ENCODE data around the gene POU2F2.
"Not testable (repeated sequence)": the region's sequence is repeated elsewhere in the genome, so short reads cannot be mapped to it uniquely, and the experiment has no call there.

POU2F2 gene

GRCh38 chr19:42053037-42053935 is 79.0 kb downstream of the POU2F2 start:
- no peak for DNase-seq

- no peak for DNase-seq
Observed at GRCh38 chr19:42052241-42052863, 79.9 kb downstream of the POU2F2 start.

- DNase-seq: peak; percentile 72
Observed at GRCh38 chr19:42051166-42052115, 80.8 kb downstream of the POU2F2 start.

- no peak for DNase-seq
Observed at GRCh38 chr19:42048992-42049391, 83.3 kb downstream of the POU2F2 start.

GRCh38 chr19:42045575-42045974 is 86.7 kb downstream of the POU2F2 start:
- DNase-seq: no peak

- DNase-seq: no peak
Observed at GRCh38 chr19:42042455-42043170, 89.6 kb downstream of the POU2F2 start.

- not testable (repeated sequence) for DNase-seq
Observed at GRCh38 chr19:42040491-42040890, 91.8 kb downstream of the POU2F2 start.

GRCh38 chr19:42040031-42040430 is 92.2 kb downstream of the POU2F2 start:
- no peak for DNase-seq

GRCh38 chr19:42038666-42039065 is 93.6 kb downstream of the POU2F2 start:
- DNase-seq: no peak

GRCh38 chr19:42037649-42038048 is 94.6 kb downstream of the POU2F2 start:
- DNase-seq: no peak

Measured in activated CD8-positive, alpha-beta memory T cell treated with anti-CD3 and anti-CD28 coated beads, Interleukin-2, amount 50 U/mL, for 48 hours (primary cell).